Duodenal mucosa (tissue), 2 donors: ENCODE data around the gene CHD6.

ENCODE experiments used
- H3K27ac ChIP-seq: one replicate; pipeline ENCODE4 v1.7.0; 2013; ENCODE audit warnings: low read depth, low read length
- H3K27me3 ChIP-seq, 2 donors: one replicate each; pipeline ENCODE4 v1.7.0; 2013; ENCODE audit warnings: low read length in 2 of 2, control low read depth in 1 of 2; ENCODE audit not compliant: insufficient read depth in 2 of 2, control insufficient read depth in 1 of 2
- H3K36me3 ChIP-seq, 2 donors: one replicate each; pipeline ENCODE4 v1.7.0; 2013; ENCODE audit warnings: low read length in 2 of 2, control low read depth in 1 of 2; ENCODE audit not compliant: insufficient read depth in 2 of 2, control insufficient read depth in 1 of 2
- H3K4me1 ChIP-seq, 2 donors: one replicate each; pipeline ENCODE4 v1.7.0; 2013; ENCODE audit warnings: low read length in 2 of 2, control low read depth in 1 of 2; ENCODE audit not compliant: insufficient read depth in 2 of 2, control insufficient read depth in 1 of 2
- H3K4me3 ChIP-seq, 2 donors: one replicate each; pipeline ENCODE4 v1.7.0; 2013; ENCODE audit warnings: low read length in 2 of 2, low read depth in 1 of 2
- H3K9ac ChIP-seq, 2 donors: one replicate each; pipeline ENCODE4 v1.7.0; 2013; ENCODE audit warnings: low read length in 2 of 2, low read depth in 1 of 2
- H3K9me3 ChIP-seq, 2 donors: one replicate each; pipeline ENCODE4 v1.7.0; 2013; ENCODE audit warnings: low read length in 2 of 2, control low read depth in 1 of 2; ENCODE audit not compliant: control insufficient read depth in 1 of 2

Gene CHD6

DNA sequence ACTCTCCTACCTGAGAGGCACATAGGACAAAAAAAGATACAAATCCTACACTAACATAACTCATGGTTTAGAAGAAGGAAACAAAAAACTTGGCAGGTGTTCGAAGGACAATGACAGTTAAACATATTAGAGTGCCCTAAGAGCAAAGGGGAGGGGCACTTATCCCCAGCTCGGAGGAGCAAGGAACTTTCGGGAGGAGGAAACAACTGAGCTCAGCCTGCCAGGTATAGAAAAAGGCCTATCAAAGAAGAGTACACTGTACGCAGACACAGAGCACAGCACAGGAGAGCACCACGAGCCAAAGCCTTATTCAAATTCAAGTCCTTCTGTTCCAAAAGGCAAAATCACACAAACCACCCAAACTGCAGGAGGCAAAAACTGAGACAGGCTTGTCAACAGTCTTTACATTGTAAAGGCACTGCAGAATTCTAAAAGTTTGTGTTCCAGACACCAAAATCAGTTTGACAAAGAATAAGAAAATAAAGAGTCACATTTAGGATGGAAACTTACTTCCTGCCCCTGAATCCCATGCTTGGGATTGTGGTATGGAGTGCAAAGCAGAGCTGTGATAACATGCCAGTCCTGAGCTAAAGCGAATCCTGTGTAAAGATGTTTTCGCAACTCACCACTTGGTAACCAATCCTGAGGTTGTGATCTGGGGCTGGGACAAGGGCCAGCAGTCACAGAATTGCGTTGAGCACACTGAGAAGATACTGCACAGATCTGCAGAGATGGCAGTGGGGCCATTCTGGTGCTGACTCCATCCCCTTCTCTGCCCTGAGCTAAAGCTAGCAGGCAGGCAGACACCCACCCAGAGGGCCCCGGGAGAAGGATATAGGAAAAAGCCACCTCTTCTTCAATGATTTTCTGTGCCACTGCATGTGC lies 108.6 kb downstream of the CHD6 start:
- Histone ChIP-seq H3K27me3 (no peaks in the 10 kb centered on the region), H3K36me3 (peaks cover 8 to 17% of the 10 kb centered on the region in 2 donors), H3K9me3 (no peaks in the 10 kb centered on the region), H3K4me3 (peak overlapping the region in 1 of 2 donors; percentile 19), H3K27ac (no peak overlapping the region), H3K9ac (no peak overlapping the region), H3K4me1 (peaks cover 32 to 41% of the 10 kb centered on the region in 2 donors)

DNA sequence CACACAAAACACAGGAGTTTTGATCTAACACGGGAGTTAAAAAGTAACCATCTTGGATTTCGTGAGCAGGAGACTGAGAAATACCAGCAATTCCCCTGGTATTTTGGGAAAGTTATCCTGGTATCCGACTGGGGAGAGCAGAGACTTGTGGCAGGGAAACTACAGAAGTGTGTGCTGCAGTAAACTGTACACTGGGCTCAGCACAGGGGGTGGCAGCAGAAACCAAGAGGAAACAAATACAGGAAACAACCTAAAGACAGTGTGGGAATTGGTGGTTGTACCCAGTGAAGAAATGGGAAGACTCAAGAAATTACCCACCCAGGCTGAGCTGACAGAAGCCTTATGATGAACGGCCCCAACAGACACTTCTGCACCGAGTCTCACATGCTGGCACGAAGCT lies 109.8 kb downstream of the CHD6 start:
- Histone ChIP-seq H3K4me3 (no peak overlapping the region), H3K9ac (no peak overlapping the region), H3K4me1 (peaks cover 32 to 41% of the 10 kb centered on the region in 2 donors), H3K27me3 (no peaks in the 10 kb centered on the region), H3K27ac (no peak overlapping the region), H3K9me3 (no peaks in the 10 kb centered on the region), H3K36me3 (peaks cover 8 to 12% of the 10 kb centered on the region in 2 donors)

DNA sequence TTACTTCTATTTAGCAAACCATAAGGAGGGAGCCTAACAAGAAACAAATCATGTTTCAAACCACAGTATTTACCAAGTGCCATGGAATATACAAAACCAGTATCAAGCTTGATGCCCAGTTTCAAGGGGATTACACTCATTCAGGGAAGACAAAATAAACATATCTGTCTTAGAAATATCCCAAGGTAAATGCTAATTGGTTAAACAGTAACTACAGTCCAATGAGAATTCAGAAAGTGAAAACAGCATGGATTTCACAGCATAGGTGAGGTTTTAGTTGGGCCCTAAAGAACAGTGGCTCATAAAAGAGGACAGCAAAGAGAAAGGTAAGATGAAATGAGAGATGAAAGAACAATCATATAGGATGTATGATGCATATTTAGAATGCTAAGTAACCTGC lies 110.3 kb downstream of the CHD6 start:
- Histone ChIP-seq H3K27ac (no peak overlapping the region), H3K9me3 (no peaks in the 10 kb centered on the region), H3K9ac (no peak overlapping the region), H3K4me1 (peaks cover 32 to 41% of the 10 kb centered on the region in 2 donors), H3K27me3 (no peaks in the 10 kb centered on the region), H3K36me3 (peaks cover 6 to 7% of the 10 kb centered on the region in 2 donors), H3K4me3 (no peak overlapping the region)

DNA sequence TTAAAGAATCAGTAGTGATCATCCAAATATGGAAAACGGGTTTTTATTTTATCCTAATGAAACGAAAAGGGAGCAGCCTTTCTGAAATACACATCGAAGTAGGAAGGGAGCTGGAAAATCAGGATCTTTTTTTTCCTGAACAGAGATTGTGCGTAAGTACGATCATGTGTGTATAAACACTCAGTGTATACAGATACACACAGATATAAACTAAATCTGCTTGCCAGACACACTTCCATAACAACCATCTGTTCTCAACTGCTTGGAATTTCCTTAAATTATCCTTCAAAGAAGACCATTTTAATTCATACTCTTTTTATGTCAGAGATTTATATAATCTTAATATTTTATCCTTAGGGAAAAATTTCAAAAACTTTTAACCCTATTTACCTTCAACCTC lies 110.7 kb downstream of the CHD6 start:
- no peak overlapping the region for H3K4me3 ChIP-seq
- H3K9ac ChIP-seq = no peak overlapping the region
- H3K9me3 ChIP-seq = no peaks in the 10 kb centered on the region
- no peak overlapping the region for H3K27ac ChIP-seq
- H3K36me3 ChIP-seq = peaks cover 2 to 3% of the 10 kb centered on the region in 2 donors
- peaks cover 32 to 41% of the 10 kb centered on the region in 2 donors for H3K4me1 ChIP-seq
- no peaks in the 10 kb centered on the region for H3K27me3 ChIP-seq

DNA sequence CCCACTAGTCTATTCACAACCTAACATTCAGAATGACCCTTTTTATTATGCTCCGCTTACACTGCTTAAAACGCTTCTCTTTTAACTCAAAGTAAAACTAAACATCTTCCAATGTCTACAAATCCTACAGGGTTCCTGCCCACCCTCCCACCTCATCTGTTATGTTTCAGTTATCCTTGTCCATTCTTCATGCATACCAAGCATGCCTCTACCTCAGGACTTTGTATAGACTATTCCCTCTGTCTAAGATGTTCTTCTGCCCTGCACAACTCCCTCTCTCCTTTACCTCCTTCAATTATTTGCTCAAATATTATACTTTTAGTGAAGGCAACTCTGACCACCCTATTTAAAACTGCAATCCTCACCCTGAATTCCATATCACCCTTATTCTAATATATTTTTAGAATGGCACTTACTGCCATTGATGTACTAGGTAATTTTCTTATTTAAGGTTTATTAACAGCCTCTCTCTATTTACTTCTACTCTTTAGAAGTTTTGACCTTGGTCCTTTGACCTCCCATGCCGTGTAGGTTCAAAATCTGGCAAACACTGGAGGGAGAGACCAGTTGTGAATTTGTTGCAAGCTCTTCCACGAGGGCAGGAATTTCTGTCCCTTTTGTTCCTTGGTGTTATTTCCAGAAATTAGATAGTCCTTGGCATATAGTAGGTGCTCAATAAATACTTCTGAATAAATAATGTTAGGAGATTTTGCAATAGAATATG lies 111.8 kb downstream of the CHD6 start:
- Histone ChIP-seq H3K27ac (no peak overlapping the region), H3K27me3 (no peaks in the 10 kb centered on the region), H3K4me3 (no peak overlapping the region), H3K9me3 (no peaks in the 10 kb centered on the region), H3K36me3 (no peaks in the 10 kb centered on the region), H3K4me1 (peaks cover 32 to 37% of the 10 kb centered on the region in 2 donors), H3K9ac (no peak overlapping the region)

DNA sequence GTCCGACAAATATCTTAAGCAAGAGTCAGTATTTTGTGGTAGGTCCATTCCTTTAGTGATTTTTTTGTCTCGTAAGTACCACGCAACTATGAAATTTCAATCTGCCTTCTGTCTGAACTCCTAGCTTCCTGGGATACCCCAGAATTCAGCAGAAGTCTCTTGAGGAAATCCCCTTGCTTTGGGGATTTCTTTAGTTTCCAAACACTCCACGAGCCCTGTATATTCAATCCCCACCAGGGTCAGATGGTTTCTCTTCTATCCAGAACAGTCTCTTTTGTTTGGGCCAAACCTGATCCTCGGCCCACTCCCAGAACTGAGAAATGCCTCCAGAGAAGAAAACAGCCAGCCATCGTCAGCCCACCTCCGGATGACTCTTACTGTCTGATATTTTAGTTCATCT lies 113.0 kb downstream of the CHD6 start:
- Histone ChIP-seq H3K9me3 (no peaks in the 10 kb centered on the region), H3K9ac (no peak overlapping the region), H3K27ac (no peak overlapping the region), H3K4me3 (no peak overlapping the region), H3K36me3 (no peaks in the 10 kb centered on the region), H3K4me1 (peaks cover 22 to 25% of the 10 kb centered on the region in 2 donors), H3K27me3 (no peaks in the 10 kb centered on the region)

DNA sequence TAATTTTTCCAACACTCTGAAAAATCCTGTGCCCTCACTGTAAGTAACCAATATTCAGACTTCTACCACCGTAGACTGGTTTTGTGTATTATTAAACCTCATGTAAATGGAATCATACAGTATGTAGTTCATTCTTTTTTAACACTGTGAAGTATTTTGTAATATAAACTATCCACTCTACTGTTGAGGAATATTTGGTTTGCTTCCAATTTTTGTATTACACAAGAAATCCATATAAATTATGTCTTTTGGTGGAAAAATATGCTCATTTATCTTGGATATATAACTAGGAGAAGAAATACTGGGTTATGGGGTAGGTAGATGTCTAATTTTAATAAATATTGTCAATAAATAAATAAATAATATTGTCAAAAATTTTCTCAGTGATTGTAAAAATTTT lies 116.8 kb downstream of the CHD6 start:
- H3K4me3 ChIP-seq = no peak overlapping the region
- H3K27ac ChIP-seq = no peak overlapping the region
- H3K9ac ChIP-seq = no peak overlapping the region
- H3K27me3 ChIP-seq = no peaks in the 10 kb centered on the region
- H3K4me1 ChIP-seq = no peaks in the 10 kb centered on the region
- peaks cover 0 to 16% of the 10 kb centered on the region in 2 donors for H3K36me3 ChIP-seq
- no peaks in the 10 kb centered on the region for H3K9me3 ChIP-seq

DNA sequence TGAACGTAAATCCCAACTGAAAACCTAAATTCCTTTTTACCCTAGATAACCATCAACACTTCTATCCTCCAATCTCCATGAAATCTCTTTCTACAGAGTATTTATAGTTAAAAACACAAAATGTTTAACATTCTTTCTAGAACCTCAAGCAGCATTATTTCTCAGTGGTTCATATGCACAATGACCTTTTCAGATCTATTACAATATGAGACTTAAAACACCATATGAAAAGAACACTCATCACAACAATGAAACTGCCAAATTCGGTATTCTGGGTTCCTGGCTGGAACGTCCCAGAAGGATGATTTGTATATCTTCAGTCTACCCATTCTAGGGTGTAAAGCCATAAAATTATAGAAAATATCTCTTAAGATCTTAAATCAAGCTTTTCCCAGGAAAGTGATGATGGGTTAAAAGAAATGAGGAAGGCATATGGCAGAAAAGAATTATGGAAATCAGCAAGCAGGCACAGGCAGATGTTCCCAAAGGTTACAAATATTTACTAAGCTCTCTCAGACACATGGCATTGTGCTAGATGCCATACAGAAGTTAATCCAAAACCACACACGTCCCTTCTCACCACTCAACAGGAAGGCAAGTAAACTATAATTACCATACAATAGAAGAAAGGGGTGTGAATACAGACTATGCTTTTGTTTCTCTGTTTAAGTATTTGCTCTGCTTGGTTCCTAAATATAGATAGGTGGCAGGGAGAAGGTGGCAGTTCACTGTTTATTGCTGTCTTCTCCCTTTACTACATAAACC lies 118.0 kb downstream of the CHD6 start:
- Histone ChIP-seq H3K27ac (no peak overlapping the region), H3K36me3 (peaks cover 0 to 25% of the 10 kb centered on the region in 2 donors), H3K9ac (no peak overlapping the region), H3K27me3 (no peaks in the 10 kb centered on the region), H3K9me3 (no peaks in the 10 kb centered on the region), H3K4me1 (no peaks in the 10 kb centered on the region), H3K4me3 (no peak overlapping the region)

DNA sequence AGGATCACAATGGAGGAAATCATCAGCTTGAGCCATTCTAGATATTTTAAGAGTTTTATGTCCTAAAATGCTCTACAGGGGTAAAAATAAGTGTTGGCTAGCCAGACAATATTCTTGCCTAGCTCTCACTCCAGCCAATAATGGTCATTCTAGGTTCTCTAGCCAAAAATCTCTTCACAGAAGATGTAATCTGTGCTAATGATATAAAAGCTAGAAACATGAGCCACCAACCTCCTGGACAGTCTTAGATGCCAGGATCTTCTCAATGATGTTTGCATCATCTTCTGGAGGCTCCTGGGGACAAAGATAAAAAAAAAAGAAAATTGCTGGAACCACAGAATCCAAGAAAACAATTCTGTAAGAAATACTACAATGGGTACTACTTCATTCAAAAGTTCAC lies 119.1 kb downstream of the CHD6 start:
- no peak overlapping the region for H3K4me3 ChIP-seq
- H3K9ac ChIP-seq = no peak overlapping the region
- H3K4me1 ChIP-seq = no peaks in the 10 kb centered on the region
- no peaks in the 10 kb centered on the region for H3K27me3 ChIP-seq
- no peak overlapping the region for H3K27ac ChIP-seq
- no peaks in the 10 kb centered on the region for H3K9me3 ChIP-seq
- H3K36me3 ChIP-seq = peaks cover 0 to 25% of the 10 kb centered on the region in 2 donors
